ENCODE measurements around the gene SRPK1.

GRCh38 chr6:35879151-35879550, 41.7 kb downstream of the SRPK1 start:
- TF ChIP-seq POLR2A (IDR thresholded peaks at IDR 0.05; ENCODE audit: low read length) (no peak), GATA1 (IDR thresholded peaks at IDR 0.05; ENCODE audit: low read depth, low read length) (no peak)

Measured in erythroblast (primary cell).